Tibial artery (tissue), 4 donors: Measurements from ENCODE around the gene ST13.

ENCODE experiments used
- DNase-seq, 2 donors: peaks; one replicate each; pipeline ENCODE4 v3.0.0-alpha.2; 2019
- H3K27ac ChIP-seq, 2 donors: fragments of 200-600 bp; sonication (generic) in 1 of 2; 1 replicate in 1 of 2; 2 replicates in 1 of 2; pipeline ENCODE4 v1.5.1; 2018 to 2019; ENCODE audit warnings: mild to moderate bottlenecking in 1 of 2
- H3K27me3 ChIP-seq, 2 donors: fragments of 200-600 bp; sonication (generic) in 1 of 2; one replicate each; pipeline versions ENCODE4 v1.5.1 to v1.6.0; 2016 to 2019
- H3K36me3 ChIP-seq, 3 donors: fragments of 200-600 bp; sonication (generic) in 2 of 3; one replicate each; pipeline ENCODE4 v1.5.1; 2016 to 2019; ENCODE audit warnings: mild to moderate bottlenecking in 2 of 3
- H3K4me1 ChIP-seq, 4 donors: fragments of 200-600 bp; sonication (generic) in 2 of 4; 1 replicate in 3 of 4; 2 replicates in 1 of 4; pipeline ENCODE4 v1.5.1; 2016 to 2019
- H3K4me3 ChIP-seq, 2 donors: fragments of 200-600 bp; sonication (generic) in 1 of 2; 1 replicate in 1 of 2; 2 replicates in 1 of 2; pipeline ENCODE4 v1.5.1; 2018 to 2019; ENCODE audit warnings: mild to moderate bottlenecking in 2 of 2
- H3K9me3 ChIP-seq, 3 donors: fragments of 200-600 bp; sonication (generic) in 1 of 3; one replicate each; pipeline ENCODE4 v1.5.1; 2016 to 2019
- intact Hi-C: fragments of 100-400 bp; cut with DNase I; formaldehyde crosslinking; loops from one replicate; pipeline ENCODE4 v1.15.0; 2023; ENCODE audit warnings: low total_unique reads
- TF ChIP-seq, protein P1 (sequence below), 2 experiments: fragments of 200-600 bp in 1 of 2; fragments of 450-650 bp in 1 of 2; IDR thresholded peaks; one replicate each; pipeline ENCODE4 v1.5.1; 2017 to 2019; ENCODE audit warnings: antibody characterized with exemption in 2 of 2, mild to moderate bottlenecking in 1 of 2, moderate library complexity in 1 of 2

Gene ST13

DNA sequence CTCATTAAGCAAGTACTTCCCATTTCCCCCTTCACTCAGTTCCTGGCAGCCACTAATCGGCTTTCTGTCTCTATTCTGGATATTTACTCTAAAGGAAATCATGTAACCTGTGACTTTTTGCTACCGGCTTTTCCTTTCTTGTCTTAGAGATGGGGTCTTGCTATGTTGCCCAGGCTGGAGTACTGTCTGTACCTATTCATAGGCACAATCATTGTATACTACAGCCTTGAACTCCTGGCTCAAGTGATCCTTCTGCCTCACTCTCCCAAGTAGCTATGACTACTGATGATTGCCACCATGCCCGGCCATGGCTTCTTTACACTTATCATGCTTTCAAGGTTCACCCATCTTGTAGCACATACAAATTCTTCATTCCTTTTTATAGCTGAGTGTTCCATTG lies 49.7 kb downstream of the ST13 start:
- H3K27me3 ChIP-seq = no peaks in the 10 kb centered on the region
- H3K27ac ChIP-seq = no peak overlapping the region
- H3K36me3 ChIP-seq = no peaks in the 10 kb centered on the region
- H3K4me3 ChIP-seq = no peak overlapping the region
- no peaks in the 10 kb centered on the region for H3K9me3 ChIP-seq
- intact Hi-C loops = no loop called here
- TF ChIP-seq, protein P1, sequence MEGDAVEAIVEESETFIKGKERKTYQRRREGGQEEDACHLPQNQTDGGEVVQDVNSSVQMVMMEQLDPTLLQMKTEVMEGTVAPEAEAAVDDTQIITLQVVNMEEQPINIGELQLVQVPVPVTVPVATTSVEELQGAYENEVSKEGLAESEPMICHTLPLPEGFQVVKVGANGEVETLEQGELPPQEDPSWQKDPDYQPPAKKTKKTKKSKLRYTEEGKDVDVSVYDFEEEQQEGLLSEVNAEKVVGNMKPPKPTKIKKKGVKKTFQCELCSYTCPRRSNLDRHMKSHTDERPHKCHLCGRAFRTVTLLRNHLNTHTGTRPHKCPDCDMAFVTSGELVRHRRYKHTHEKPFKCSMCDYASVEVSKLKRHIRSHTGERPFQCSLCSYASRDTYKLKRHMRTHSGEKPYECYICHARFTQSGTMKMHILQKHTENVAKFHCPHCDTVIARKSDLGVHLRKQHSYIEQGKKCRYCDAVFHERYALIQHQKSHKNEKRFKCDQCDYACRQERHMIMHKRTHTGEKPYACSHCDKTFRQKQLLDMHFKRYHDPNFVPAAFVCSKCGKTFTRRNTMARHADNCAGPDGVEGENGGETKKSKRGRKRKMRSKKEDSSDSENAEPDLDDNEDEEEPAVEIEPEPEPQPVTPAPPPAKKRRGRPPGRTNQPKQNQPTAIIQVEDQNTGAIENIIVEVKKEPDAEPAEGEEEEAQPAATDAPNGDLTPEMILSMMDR (IDR thresholded peaks at IDR 0.05) = no peak
- H3K4me1 ChIP-seq = no peaks in the 10 kb centered on the region
- DNase-seq = no peak

DNA sequence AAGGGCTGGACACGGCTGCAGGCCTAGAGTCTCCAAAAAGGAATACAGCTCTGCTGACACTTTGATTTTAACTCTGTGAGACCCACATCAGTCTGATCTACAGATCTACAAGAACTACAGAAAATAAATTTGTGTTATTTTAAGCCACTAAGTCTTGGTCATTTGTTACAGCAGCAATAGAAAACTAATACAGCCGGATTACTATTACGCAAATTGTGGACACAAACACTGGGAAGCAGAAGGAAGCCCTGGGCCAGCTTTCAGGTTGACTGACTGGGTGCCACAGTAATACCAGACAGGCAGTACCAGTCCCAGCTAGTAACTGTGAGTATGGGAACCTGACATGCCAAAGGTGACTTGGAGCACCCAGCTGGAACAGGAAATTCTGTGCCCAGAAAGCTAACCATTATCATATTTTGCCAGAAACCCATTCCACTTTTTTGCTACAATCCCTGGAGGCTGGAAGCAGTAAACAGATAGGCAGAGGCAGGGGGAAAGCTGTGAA lies 50.7 kb downstream of the ST13 start:
- Histone ChIP-seq H3K9me3 (no peaks in the 10 kb centered on the region), H3K27ac (no peak overlapping the region), H3K4me3 (no peak overlapping the region), H3K27me3 (no peaks in the 10 kb centered on the region), H3K36me3 (no peaks in the 10 kb centered on the region), H3K4me1 (no peaks in the 10 kb centered on the region)
- TF ChIP-seq, protein P1 (IDR thresholded peaks at IDR 0.05) = no peak
- intact Hi-C loops = no loop called here
- no peak for DNase-seq

DNA sequence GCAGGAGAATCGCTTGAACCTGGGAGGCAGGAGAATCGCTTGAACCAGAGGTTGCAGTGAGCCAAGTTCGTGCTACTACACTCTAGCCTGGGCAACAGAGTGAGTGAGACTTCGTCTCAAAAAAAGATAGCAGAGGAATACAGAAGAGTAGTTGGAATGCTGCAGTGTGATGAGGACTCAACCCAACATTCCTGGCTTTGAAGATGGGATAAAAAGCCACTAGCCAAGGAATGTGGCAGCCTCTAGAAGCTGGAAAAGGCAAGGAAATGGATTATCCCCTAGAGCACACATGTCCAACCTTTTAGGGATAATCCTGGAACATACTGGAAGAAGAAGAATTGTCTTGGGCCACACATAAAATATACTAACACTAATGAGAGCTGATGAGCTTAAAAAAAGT lies 51.2 kb downstream of the ST13 start:
- H3K4me1 ChIP-seq = no peaks in the 10 kb centered on the region
- TF ChIP-seq, protein P1 (IDR thresholded peaks at IDR 0.05) = no peak
- no peak overlapping the region for H3K4me3 ChIP-seq
- intact Hi-C loops = no loop called here
- H3K27me3 ChIP-seq = no peaks in the 10 kb centered on the region
- no peaks in the 10 kb centered on the region for H3K36me3 ChIP-seq
- H3K27ac ChIP-seq = no peak overlapping the region
- no peak for DNase-seq
- H3K9me3 ChIP-seq = no peaks in the 10 kb centered on the region

DNA sequence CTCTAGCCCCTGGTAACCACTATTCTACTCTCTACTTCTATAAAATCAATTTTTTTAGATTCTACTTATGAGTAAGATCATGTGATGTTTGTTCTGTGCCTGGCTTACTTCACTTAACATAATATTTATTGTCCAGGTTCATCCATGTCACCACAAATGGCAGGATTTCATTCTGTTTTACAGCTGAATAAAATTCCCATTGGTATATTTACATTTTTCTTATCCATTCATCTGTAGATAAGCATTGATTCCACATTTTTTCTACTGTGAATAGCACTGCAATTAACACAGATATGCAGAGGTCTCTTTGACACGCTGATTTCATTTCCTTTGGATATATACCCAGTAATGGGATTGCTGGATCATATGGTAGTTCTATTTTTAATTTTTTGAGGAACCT lies 53.1 kb downstream of the ST13 start:
- DNase-seq = no peak
- H3K9me3 ChIP-seq = no peaks in the 10 kb centered on the region
- intact Hi-C loops = no loop called here
- H3K36me3 ChIP-seq = peaks cover 0 to 1% (median 0%) of the 10 kb centered on the region in 3 donors
- TF ChIP-seq, protein P1 (IDR thresholded peaks at IDR 0.05) = no peak
- H3K27ac ChIP-seq = no peak overlapping the region
- H3K27me3 ChIP-seq = no peaks in the 10 kb centered on the region
- H3K4me1 ChIP-seq = no peaks in the 10 kb centered on the region
- H3K4me3 ChIP-seq = no peak overlapping the region

DNA sequence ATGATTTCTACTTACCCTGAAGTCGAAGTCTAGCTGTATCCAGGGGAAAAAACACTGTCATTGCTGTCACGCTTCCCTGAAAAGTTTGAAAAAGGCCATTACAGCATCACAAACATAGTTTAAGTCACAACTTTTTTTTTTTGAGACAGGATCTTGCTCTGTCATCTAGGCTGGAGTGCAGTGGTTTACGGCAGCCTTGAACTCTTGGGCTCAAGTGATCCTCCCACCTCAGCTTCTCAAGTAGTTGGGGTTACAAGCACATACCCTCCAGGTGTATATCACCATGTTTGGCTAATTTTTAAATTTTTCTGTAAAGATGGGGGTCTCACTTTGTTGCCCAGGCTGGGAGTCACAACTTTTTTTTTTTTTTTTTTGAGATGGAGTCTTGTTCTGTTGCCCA lies 57.4 kb downstream of the ST13 start:
- H3K4me1 ChIP-seq = no peaks in the 10 kb centered on the region
- intact Hi-C loops = no loop called here

More for the DNA sequence above, 57.4 kb downstream of the ST13 start:
- no peak for DNase-seq
- TF ChIP-seq, protein P1 (IDR thresholded peaks at IDR 0.05) = no peak
- Histone ChIP-seq H3K36me3 (peaks cover 0 to 24% (median under 1%) of the 10 kb centered on the region in 3 donors), H3K27me3 (no peaks in the 10 kb centered on the region), H3K27ac (no peak overlapping the region), H3K4me3 (no peak overlapping the region), H3K9me3 (no peaks in the 10 kb centered on the region)
